ENCODE results near the gene ZNF45. TPM values are rescaled to one million over a fixed set of nuclear protein-coding genes. Genes with fewer than 3 reads are reported as not detected.
"Not testable (repeated sequence)": the region's sequence is repeated elsewhere in the genome, so short reads cannot be mapped to it uniquely, and the experiment has no call there.

The ZNF45 gene
- polyA plus RNA-seq, 3 donors, result 2.1 to 6.3 (median 6.0) TPM

GRCh38 chr19:43880483-43880882 is 54.6 kb downstream of the ZNF45 start:
- no CpG with 5 or more reads among the region's 5 CpGs for WGBS (ENCODE audit: insufficient coverage)
- H3K4me2 ChIP-seq (replicated peaks; ENCODE audit: extremely low read depth, low read length, poor library complexity, severe bottlenecking), result no peak overlapping the region
- DNase-seq, result no peak
- H3K9ac ChIP-seq (ENCODE audit: insufficient read depth, low read length, poor library complexity, severe bottlenecking), result no peak overlapping the region
- no peaks in the 10 kb centered on the region for H3K36me3 ChIP-seq (replicated peaks in 1 of 2; ENCODE audit: control insufficient read depth in 1 of 2, insufficient read depth in 2 of 2, low read length in 2 of 2)
- Mint-ChIP-seq H3K4me1 (no peaks in the 10 kb centered on the region), H3K27me3 (ENCODE audit: low read depth in 3 of 3) (peaks cover 0 to 2% (median 0%) of the 10 kb centered on the region in 3 donors), H3K9me3 (peaks cover 31 to 79% (median 62%) of the 10 kb centered on the region in 7 donors), H3K4me3 (no peak overlapping the region), H3K36me3 (no peaks in the 10 kb centered on the region), H3K27ac (no peak overlapping the region)
- TF ChIP-seq CTCF (IDR thresholded peaks at IDR 0.05), result no peak
- intact Hi-C loops (cut with micrococcal nuclease), result no loop called here
- H3K79me2 ChIP-seq (ENCODE audit: insufficient read depth, low read length), result no peaks in the 10 kb centered on the region
- H3K9me3 ChIP-seq (replicated peaks in 1 of 2; ENCODE audit: control insufficient read depth in 1 of 2, insufficient read depth in 1 of 2, low read length in 2 of 2), result peaks cover 24 to 81% of the 10 kb centered on the region in 2 donors
- no peaks in the 10 kb centered on the region for H3K27me3 ChIP-seq (ENCODE audit: control insufficient read depth in 2 of 2, insufficient read depth in 2 of 2, low read length in 2 of 2)
- no peak overlapping the region for H3K27ac ChIP-seq (ENCODE audit: low read depth in 1 of 2, low read length in 2 of 2)
- H3K4me3 ChIP-seq (replicated peaks in 1 of 3; ENCODE audit: low read depth in 2 of 3, low read length in 3 of 3), result no peak overlapping the region
- H4K20me1 ChIP-seq (ENCODE audit: insufficient read depth, low read length), result no peaks in the 10 kb centered on the region
- no peaks in the 10 kb centered on the region for H3K4me1 ChIP-seq (ENCODE audit: control insufficient read depth in 1 of 2, insufficient read depth in 2 of 2, low read length in 2 of 2)
- H2AFZ ChIP-seq (ENCODE audit: insufficient read depth, low read depth, low read length, poor library complexity, severe bottlenecking), result no peak overlapping the region

GRCh38 chr19:43872547-43873336 is 62.3 kb downstream of the ZNF45 start:
- intact Hi-C loops (cut with micrococcal nuclease), result no loop called here
- Mint-ChIP-seq H3K36me3 (peaks cover 0 to 2% of the 10 kb centered on the region in 2 donors), H3K27ac (no peak overlapping the region), H3K4me1 (no peaks in the 10 kb centered on the region), H3K4me3 (no peak overlapping the region), H3K9me3 (peaks cover 31 to 73% (median 64%) of the 10 kb centered on the region in 7 donors), H3K27me3 (ENCODE audit: low read depth in 3 of 3) (no peaks in the 10 kb centered on the region)
- Histone ChIP-seq H3K9me3 (replicated peaks in 1 of 2; ENCODE audit: control insufficient read depth in 1 of 2, insufficient read depth in 1 of 2, low read length in 2 of 2) (peaks cover 19 to 91% of the 10 kb centered on the region in 2 donors), H3K4me2 (replicated peaks; ENCODE audit: extremely low read depth, low read length, poor library complexity, severe bottlenecking) (no peak overlapping the region), H4K20me1 (ENCODE audit: insufficient read depth, low read length) (no peaks in the 10 kb centered on the region), H3K36me3 (replicated peaks in 1 of 2; ENCODE audit: control insufficient read depth in 1 of 2, insufficient read depth in 2 of 2, low read length in 2 of 2) (no peaks in the 10 kb centered on the region), H3K4me3 (replicated peaks in 1 of 3; ENCODE audit: low read depth in 2 of 3, low read length in 3 of 3) (peak overlapping the region in 1 of 3 experiments; percentile 10), H2AFZ (ENCODE audit: insufficient read depth, low read depth, low read length, poor library complexity, severe bottlenecking) (no peak overlapping the region), H3K4me1 (ENCODE audit: control insufficient read depth in 1 of 2, insufficient read depth in 2 of 2, low read length in 2 of 2) (no peaks in the 10 kb centered on the region), H3K79me2 (ENCODE audit: insufficient read depth, low read length) (no peaks in the 10 kb centered on the region), H3K9ac (ENCODE audit: insufficient read depth, low read length, poor library complexity, severe bottlenecking) (no peak overlapping the region), H3K27me3 (ENCODE audit: control insufficient read depth in 2 of 2, insufficient read depth in 2 of 2, low read length in 2 of 2) (no peaks in the 10 kb centered on the region), H3K27ac (ENCODE audit: low read depth in 1 of 2, low read length in 2 of 2) (no peak overlapping the region)
- no peak for DNase-seq
- WGBS (ENCODE audit: insufficient coverage), result no CpG with 5 or more reads among the region's 5 CpGs
- TF ChIP-seq CTCF (IDR thresholded peaks at IDR 0.05), result no peak

DNA sequence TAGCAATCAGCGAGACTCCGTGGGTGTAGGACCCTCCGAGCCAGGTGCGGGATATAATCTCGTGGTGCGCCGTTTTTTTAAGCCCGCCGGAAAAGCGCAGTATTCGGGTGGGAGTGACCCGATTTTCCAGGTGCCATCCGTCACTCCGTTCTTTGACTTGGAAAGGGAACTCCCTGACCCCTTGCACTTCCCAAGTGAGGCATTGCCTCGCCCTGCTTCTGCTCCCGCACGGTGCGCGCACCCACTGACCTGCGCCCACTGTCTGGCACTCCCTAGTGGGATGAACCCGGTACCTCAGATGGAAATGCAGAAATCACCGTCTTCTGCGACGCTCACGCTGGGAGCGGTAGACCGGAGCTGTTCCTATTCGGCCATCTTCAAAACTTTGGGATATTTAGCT is 68.2 kb downstream of the ZNF45 start:
- H3K9ac ChIP-seq (ENCODE audit: insufficient read depth, low read length, poor library complexity, severe bottlenecking); H3K27ac ChIP-seq (ENCODE audit: low read depth in 1 of 2, low read length in 2 of 2); intact Hi-C loops (cut with micrococcal nuclease); H3K27me3 ChIP-seq (ENCODE audit: control insufficient read depth in 2 of 2, insufficient read depth in 2 of 2, low read length in 2 of 2); H2AFZ ChIP-seq (ENCODE audit: insufficient read depth, low read depth, low read length, poor library complexity, severe bottlenecking); H3K79me2 ChIP-seq (ENCODE audit: insufficient read depth, low read length); H3K4me3 ChIP-seq (replicated peaks in 1 of 3; ENCODE audit: low read depth in 2 of 3, low read length in 3 of 3); H3K4me2 ChIP-seq (replicated peaks; ENCODE audit: extremely low read depth, low read length, poor library complexity, severe bottlenecking); H4K20me1 ChIP-seq (ENCODE audit: insufficient read depth, low read length); DNase-seq; H3K36me3 Mint-ChIP-seq; H3K4me1 Mint-ChIP-seq; H3K36me3 ChIP-seq (replicated peaks in 1 of 2; ENCODE audit: control insufficient read depth in 1 of 2, insufficient read depth in 2 of 2, low read length in 2 of 2); H3K27me3 Mint-ChIP-seq (ENCODE audit: low read depth in 3 of 3); H3K4me1 ChIP-seq (ENCODE audit: control insufficient read depth in 1 of 2, insufficient read depth in 2 of 2, low read length in 2 of 2); H3K4me3 Mint-ChIP-seq; H3K27ac Mint-ChIP-seq: not testable (repeated sequence)
- H3K9me3 Mint-ChIP-seq, result peaks cover 19 to 56% (median 52%) of the 10 kb centered on the region in 7 donors
- WGBS (ENCODE audit: insufficient coverage), result 94% methylated on average over 20 of the region's 28 CpGs
- peaks cover 30 to 71% of the 10 kb centered on the region in 2 donors for H3K9me3 ChIP-seq (replicated peaks in 1 of 2; ENCODE audit: control insufficient read depth in 1 of 2, insufficient read depth in 1 of 2, low read length in 2 of 2)

Data from CD14-positive monocyte (primary cell).